ENCODE results near the gene LHPP. TPM values are rescaled to one million over a fixed set of nuclear protein-coding genes. Genes with fewer than 3 reads are reported as not detected.

The LHPP gene
- total and polyA plus RNA-seq, 10 donors: 16.8 to 36.8 (median 23.5) TPM

DNA sequence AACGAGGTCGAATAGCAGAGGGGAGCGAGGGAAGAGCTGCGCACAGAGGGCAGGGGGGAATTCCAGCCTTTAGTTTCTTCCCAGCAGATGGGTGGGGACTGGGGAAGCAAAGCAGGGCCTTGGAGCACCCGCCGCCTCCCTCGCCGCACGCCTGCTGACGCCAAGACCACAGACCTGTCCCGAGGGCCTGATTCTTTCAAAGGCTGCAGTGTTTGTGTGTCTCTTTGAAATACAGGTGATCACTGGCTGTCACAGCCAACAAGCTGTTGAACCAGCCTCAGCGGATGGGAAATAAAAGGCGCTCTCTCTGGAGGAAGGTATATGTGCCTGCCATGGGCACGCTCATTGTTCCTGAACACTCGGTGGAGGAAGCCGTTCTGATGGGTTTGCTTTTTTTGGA is 163.3 kb downstream of the LHPP start:
- H3K4me1 ChIP-seq: peaks cover 45 to 100% (median 94%) of the 10 kb centered on the region in 6 donors
- intact Hi-C loops (cut with DNase I; ENCODE audit: low total_unique reads): no loop called here
- H3K9me3 ChIP-seq: no peaks in the 10 kb centered on the region
- H3K27ac ChIP-seq: peak overlapping the region in 4 of 8 donors; percentile 22 to 88 (median 54)
- H3K27me3 ChIP-seq (replicated peaks in 1 of 7): no peaks in the 10 kb centered on the region
- H3K4me3 ChIP-seq: no peak overlapping the region
- H3K36me3 ChIP-seq: peaks cover 0 to 65% (median 18%) of the 10 kb centered on the region in 6 donors
- TF ChIP-seq POLR2AphosphoS5 (IDR thresholded peaks at IDR 0.05): no peak
- TF ChIP-seq POLR2A (IDR thresholded peaks at IDR 0.05): no peak
- TF ChIP-seq, protein P1, sequence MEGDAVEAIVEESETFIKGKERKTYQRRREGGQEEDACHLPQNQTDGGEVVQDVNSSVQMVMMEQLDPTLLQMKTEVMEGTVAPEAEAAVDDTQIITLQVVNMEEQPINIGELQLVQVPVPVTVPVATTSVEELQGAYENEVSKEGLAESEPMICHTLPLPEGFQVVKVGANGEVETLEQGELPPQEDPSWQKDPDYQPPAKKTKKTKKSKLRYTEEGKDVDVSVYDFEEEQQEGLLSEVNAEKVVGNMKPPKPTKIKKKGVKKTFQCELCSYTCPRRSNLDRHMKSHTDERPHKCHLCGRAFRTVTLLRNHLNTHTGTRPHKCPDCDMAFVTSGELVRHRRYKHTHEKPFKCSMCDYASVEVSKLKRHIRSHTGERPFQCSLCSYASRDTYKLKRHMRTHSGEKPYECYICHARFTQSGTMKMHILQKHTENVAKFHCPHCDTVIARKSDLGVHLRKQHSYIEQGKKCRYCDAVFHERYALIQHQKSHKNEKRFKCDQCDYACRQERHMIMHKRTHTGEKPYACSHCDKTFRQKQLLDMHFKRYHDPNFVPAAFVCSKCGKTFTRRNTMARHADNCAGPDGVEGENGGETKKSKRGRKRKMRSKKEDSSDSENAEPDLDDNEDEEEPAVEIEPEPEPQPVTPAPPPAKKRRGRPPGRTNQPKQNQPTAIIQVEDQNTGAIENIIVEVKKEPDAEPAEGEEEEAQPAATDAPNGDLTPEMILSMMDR (IDR thresholded peaks at IDR 0.05 in 8 of 11, conservative IDR thresholded peaks at IDR 0.05 in 3 of 11): no peak
- DNase-seq: no peak
- 62 to 85% (median 76%) methylated on average over 13 to 16 of the region's 16 CpGs for WGBS, 5 donors

DNA sequence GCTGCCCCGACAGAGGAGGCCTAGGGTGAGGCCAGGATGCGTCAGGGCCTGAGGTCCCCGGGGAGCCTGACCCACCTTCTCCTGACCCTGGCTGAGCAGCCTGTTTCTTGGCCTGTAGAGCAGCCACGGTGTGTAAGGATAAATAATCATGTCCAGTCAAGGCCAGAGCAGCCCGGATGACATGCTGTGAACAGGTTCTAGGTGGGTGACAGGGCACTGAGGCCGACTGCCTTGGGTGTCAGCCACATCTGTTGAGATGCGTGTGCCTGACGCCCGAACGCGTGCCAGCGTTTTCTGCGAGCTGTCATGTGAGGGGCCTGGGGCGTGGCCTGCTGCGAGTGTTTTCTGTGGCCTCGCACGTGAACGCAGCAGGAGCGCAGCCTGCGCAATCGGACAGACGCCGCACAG is 164.2 kb downstream of the LHPP start:
- intact Hi-C loops (cut with DNase I; ENCODE audit: low total_unique reads): no loop called here
- no peaks in the 10 kb centered on the region for H3K27me3 ChIP-seq (replicated peaks in 1 of 7)
- DNase-seq: no peak
- H3K36me3 ChIP-seq: peaks cover 0 to 55% (median 18%) of the 10 kb centered on the region in 6 donors
- H3K4me3 ChIP-seq: no peak overlapping the region
- H3K27ac ChIP-seq: peak overlapping the region in 6 of 8 donors; percentile 22 to 88 (median 50)
- no peaks in the 10 kb centered on the region for H3K9me3 ChIP-seq
- TF ChIP-seq POLR2A (IDR thresholded peaks at IDR 0.05): no peak
- TF ChIP-seq, protein P1 (IDR thresholded peaks at IDR 0.05 in 8 of 11, conservative IDR thresholded peaks at IDR 0.05 in 3 of 11): no peak
- TF ChIP-seq POLR2AphosphoS5 (IDR thresholded peaks at IDR 0.05): peak; percentile 4 to 25 (median 21)
- WGBS, 5 donors: 88 to 96% (median 93%) methylated on average over 12 to 23 of the region's 23 CpGs
- H3K4me1 ChIP-seq: peaks cover 38 to 100% (median 94%) of the 10 kb centered on the region in 6 donors

DNA sequence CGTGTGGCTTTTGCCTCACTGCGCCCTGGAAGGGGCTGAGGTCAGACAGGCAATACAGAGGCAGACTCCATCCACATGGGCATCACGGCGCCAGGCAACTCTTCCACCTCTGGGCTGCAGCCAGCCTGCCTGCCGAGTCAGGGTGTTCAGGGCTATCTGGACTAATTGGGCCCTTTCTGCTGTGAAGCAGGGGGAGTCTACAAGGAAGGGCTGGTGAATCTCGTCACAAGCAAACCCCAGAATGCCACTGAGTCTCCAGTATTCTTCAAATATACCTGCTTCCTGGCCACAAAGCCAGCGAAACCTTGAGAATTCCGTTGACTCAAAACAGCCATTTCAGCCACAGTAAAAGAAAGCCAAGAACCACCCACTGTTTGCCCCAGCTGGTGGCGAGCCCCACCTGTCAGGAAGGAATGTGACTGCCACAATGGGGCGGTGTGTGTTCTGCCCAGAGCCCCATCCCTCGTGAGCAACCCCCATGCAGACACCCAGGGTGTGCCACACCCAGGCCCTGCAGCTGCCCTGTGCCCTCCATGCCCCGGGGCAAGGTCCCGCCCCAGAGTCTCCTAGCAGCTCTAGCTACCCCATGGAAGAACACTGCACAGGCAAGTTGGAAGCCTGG is 165.2 kb downstream of the LHPP start:
- Histone ChIP-seq H3K36me3 (peaks cover 0 to 50% (median 15%) of the 10 kb centered on the region in 6 donors), H3K4me1 (peaks cover 38 to 100% (median 94%) of the 10 kb centered on the region in 6 donors), H3K27ac (peak overlapping the region in 7 of 8 donors; percentile 16 to 88 (median 62)), H3K4me3 (peak overlapping the region in 1 of 8 donors; percentile 19), H3K9me3 (no peaks in the 10 kb centered on the region), H3K27me3 (replicated peaks in 1 of 7) (no peaks in the 10 kb centered on the region)
- DNase-seq: peak; percentile 91
- TF ChIP-seq, protein P1 (IDR thresholded peaks at IDR 0.05 in 8 of 11, conservative IDR thresholded peaks at IDR 0.05 in 3 of 11): peak in 3 of 11 experiments; percentile 12 to 19 (median 13)
- TF ChIP-seq POLR2AphosphoS5 (IDR thresholded peaks at IDR 0.05) (peak; percentile 73 to 80 (median 74)), POLR2A (IDR thresholded peaks at IDR 0.05) (no peak)
- WGBS, 5 donors: 45 to 69% (median 52%) methylated on average over 12 to 13 of the region's 13 CpGs
- intact Hi-C loops (cut with DNase I; ENCODE audit: low total_unique reads): no loop called here

DNA sequence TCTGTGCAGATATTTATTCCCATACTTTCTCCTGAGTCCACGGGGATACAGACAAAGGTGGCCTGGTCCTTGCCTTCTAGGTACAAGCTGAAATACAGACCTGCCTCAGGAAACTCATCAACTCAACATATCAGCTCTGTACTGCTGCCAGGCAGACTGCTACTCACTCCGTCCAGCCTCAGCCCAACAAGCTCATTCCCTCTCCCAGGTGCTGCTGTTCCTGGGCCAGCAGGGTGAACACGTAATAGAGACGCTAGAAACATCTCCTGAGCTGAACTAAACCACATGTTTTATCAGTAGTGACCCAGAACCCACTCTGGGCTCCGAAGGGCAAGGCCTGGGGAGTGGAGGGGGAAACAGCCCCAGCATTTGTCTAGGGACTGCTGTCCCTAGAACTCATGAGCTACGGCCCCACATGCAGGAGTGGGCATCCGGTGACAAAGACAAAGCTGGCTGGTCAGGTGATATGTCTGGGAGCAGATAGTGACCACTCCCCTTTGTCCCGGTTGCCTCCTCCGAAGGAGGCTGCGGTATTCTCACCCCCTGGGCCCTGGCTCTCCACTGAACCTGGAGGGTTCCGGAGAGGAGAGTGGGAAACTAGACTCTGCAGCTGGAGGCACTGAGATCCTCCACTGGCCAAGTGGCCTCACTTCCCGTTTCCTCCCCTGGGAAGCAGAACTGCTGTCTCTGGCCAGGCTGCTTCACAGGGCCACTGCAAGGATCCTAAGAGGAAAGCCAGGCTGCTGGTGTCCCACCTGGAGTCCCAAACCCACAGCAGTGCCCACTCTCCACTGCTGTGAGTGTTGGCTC is 166.4 kb downstream of the LHPP start:
- Histone ChIP-seq H3K4me3 (no peak overlapping the region), H3K36me3 (peaks cover 0 to 47% (median 6%) of the 10 kb centered on the region in 6 donors), H3K9me3 (no peaks in the 10 kb centered on the region), H3K27ac (peak overlapping the region in 7 of 8 donors; percentile 36 to 88 (median 58)), H3K4me1 (peaks cover 38 to 100% (median 92%) of the 10 kb centered on the region in 6 donors), H3K27me3 (replicated peaks in 1 of 7) (no peaks in the 10 kb centered on the region)
- WGBS, 5 donors: 61 to 87% (median 70%) methylated on average over 5 to 12 of the region's 12 CpGs
- TF ChIP-seq POLR2A (IDR thresholded peaks at IDR 0.05) (no peak), POLR2AphosphoS5 (IDR thresholded peaks at IDR 0.05) (peak; percentile 35 to 48 (median 38))
- TF ChIP-seq, protein P1 (IDR thresholded peaks at IDR 0.05 in 8 of 11, conservative IDR thresholded peaks at IDR 0.05 in 3 of 11): no peak
- intact Hi-C loops (cut with DNase I; ENCODE audit: low total_unique reads): no loop called here
- no peak for DNase-seq

Measured in spleen (tissue), 11 donors.